ENCODE measurements around the gene GADL1. TPM values are rescaled to one million over a fixed set of nuclear protein-coding genes. Genes with fewer than 3 reads are reported as not detected.

Gene GADL1
- total RNA-seq, 1 experiment from 2014 or later: not detected

- no peak for DNase-seq (ENCODE audit: low read depth)
Observed at GRCh38 chr3:30811151-30811795, 83.2 kb downstream of the GADL1 start.

GRCh38 chr3:30810625-30811024 lies 83.8 kb downstream of the GADL1 start:
- no peak for DNase-seq (ENCODE audit: low read depth)

- DNase-seq (ENCODE audit: low read depth): no peak
Observed at GRCh38 chr3:30805695-30806094, 88.8 kb downstream of the GADL1 start.

- DNase-seq (ENCODE audit: low read depth): no peak
Observed at GRCh38 chr3:30804984-30805383, 89.5 kb downstream of the GADL1 start.

GRCh38 chr3:30795176-30795575 lies 99.3 kb downstream of the GADL1 start:
- peak; percentile 8 for DNase-seq (ENCODE audit: low read depth)

GRCh38 chr3:30793740-30794139 lies 100.7 kb downstream of the GADL1 start:
- no peak for DNase-seq (ENCODE audit: low read depth)

- no peak for DNase-seq (ENCODE audit: low read depth)
Observed at GRCh38 chr3:30790150-30790549, 104.3 kb downstream of the GADL1 start.

GRCh38 chr3:30786365-30786764 lies 108.1 kb downstream of the GADL1 start:
- DNase-seq (ENCODE audit: low read depth): no peak

- peak; percentile 42 for DNase-seq (ENCODE audit: low read depth)
Observed at GRCh38 chr3:30779686-30780287, 114.7 kb downstream of the GADL1 start.

- DNase-seq (ENCODE audit: low read depth): no peak
Observed at GRCh38 chr3:30778933-30779332, 115.5 kb downstream of the GADL1 start.

- DNase-seq (ENCODE audit: low read depth): no peak
Observed at GRCh38 chr3:30777426-30778113, 116.9 kb downstream of the GADL1 start.

GRCh38 chr3:30776186-30776815 lies 118.2 kb downstream of the GADL1 start:
- no peak for DNase-seq (ENCODE audit: low read depth)

- DNase-seq (ENCODE audit: low read depth): no peak
Observed at GRCh38 chr3:30775040-30775439, 119.4 kb downstream of the GADL1 start.

GRCh38 chr3:30774062-30774461 lies 120.4 kb downstream of the GADL1 start:
- DNase-seq (ENCODE audit: low read depth): no peak

GRCh38 chr3:30770387-30770786 lies 124.1 kb downstream of the GADL1 start:
- peak; percentile 93 for DNase-seq (ENCODE audit: low read depth)

GRCh38 chr3:30768703-30769550 lies 125.5 kb downstream of the GADL1 start:
- peak; percentile 60 for DNase-seq (ENCODE audit: low read depth)

- no peak for DNase-seq (ENCODE audit: low read depth)
Observed at GRCh38 chr3:30768046-30768445, 126.4 kb downstream of the GADL1 start.

GRCh38 chr3:30766522-30766921 lies 127.9 kb downstream of the GADL1 start:
- no peak for DNase-seq (ENCODE audit: low read depth)

- DNase-seq (ENCODE audit: low read depth): no peak
Observed at GRCh38 chr3:30764891-30765290, 129.6 kb downstream of the GADL1 start.

GRCh38 chr3:30764281-30764680 lies 130.2 kb downstream of the GADL1 start:
- DNase-seq (ENCODE audit: low read depth): no peak

- DNase-seq (ENCODE audit: low read depth): no peak
Observed at GRCh38 chr3:30761374-30761773, 133.1 kb downstream of the GADL1 start.

- no peak for DNase-seq (ENCODE audit: low read depth)
Observed at GRCh38 chr3:30760737-30761136, 133.7 kb downstream of the GADL1 start.

Data from RPMI7951 (cell line).